Liver (tissue), 3 donors: ENCODE results near the gene PRKAR1B.

Source experiments
- ATF3 ChIP-seq: IDR thresholded peaks from 2 replicates; pipeline ENCODE4 v1.6.1; 2016; ENCODE audit warnings: antibody characterized with exemption
- CTCF ChIP-seq: fragments of 150-350 bp; IDR thresholded peaks from 2 replicates; pipeline ENCODE4 v1.5.1; 2017; ENCODE audit warnings: improper control_type of control experiment, low read depth, low read length; ENCODE audit not compliant: missing input control
- EGR1 ChIP-seq, 2 donors: IDR thresholded peaks; 2 replicates each; pipeline ENCODE4 v1.6.1; 2016 to 2018; ENCODE audit warnings: antibody characterized with exemption in 2 of 2, low read depth in 2 of 2
- GABPA ChIP-seq, 2 donors: IDR thresholded peaks in 1 of 2; conservative IDR thresholded peaks in 1 of 2; 2 replicates each; pipeline ENCODE4 v1.6.1; 2016; ENCODE audit warnings: antibody characterized with exemption in 2 of 2, mild to moderate bottlenecking in 1 of 2, moderate library complexity in 1 of 2
- JUND ChIP-seq, 2 donors: IDR thresholded peaks; 2 replicates each; pipeline ENCODE4 v1.6.1; 2016; ENCODE audit warnings: antibody characterized with exemption in 2 of 2
- MAX ChIP-seq: IDR thresholded peaks from 2 replicates; pipeline ENCODE4 v1.6.1; 2016; ENCODE audit warnings: antibody characterized with exemption
- RAD21 ChIP-seq, 2 donors: IDR thresholded peaks; 2 replicates each; pipeline ENCODE4 v1.6.1; 2016; ENCODE audit warnings: antibody characterized with exemption in 2 of 2, mild to moderate bottlenecking in 2 of 2
- REST ChIP-seq: IDR thresholded peaks from 2 replicates; pipeline ENCODE4 v1.6.1; 2016; ENCODE audit warnings: antibody characterized with exemption, mild to moderate bottlenecking
- TAF1 ChIP-seq: conservative IDR thresholded peaks from 2 replicates; pipeline ENCODE4 v1.6.1; 2016; ENCODE audit warnings: antibody characterized with exemption, mild to moderate bottlenecking
- YY1 ChIP-seq: IDR thresholded peaks from 2 replicates; pipeline ENCODE4 v1.6.1; 2016; ENCODE audit warnings: antibody characterized with exemption, mild to moderate bottlenecking
- donor health status: healthy.
- donor health status: healthy.

- no peak for TF ChIP-seq CTCF
- TF ChIP-seq EGR1 (IDR thresholded peaks at IDR 0.05; ENCODE audit: low read depth in 2 of 2), result no peak
- TF ChIP-seq REST, result no peak
- no peak for TF ChIP-seq YY1
- no peak for TF ChIP-seq TAF1
- no peak for TF ChIP-seq GABPA (IDR thresholded peaks at IDR 0.05 in 1 of 2, conservative IDR thresholded peaks at IDR 0.05 in 1 of 2)
- TF ChIP-seq RAD21 (IDR thresholded peaks at IDR 0.05), result no peak
- TF ChIP-seq MAX, result no peak
- no peak for TF ChIP-seq JUND (IDR thresholded peaks at IDR 0.05)
- TF ChIP-seq ATF3, result no peak
These were observed 206.4 kb downstream of the PRKAR1B start for GRCh38 chr7:520503-521161.
